Measurements from ENCODE around the gene KLHL22.

DNA sequence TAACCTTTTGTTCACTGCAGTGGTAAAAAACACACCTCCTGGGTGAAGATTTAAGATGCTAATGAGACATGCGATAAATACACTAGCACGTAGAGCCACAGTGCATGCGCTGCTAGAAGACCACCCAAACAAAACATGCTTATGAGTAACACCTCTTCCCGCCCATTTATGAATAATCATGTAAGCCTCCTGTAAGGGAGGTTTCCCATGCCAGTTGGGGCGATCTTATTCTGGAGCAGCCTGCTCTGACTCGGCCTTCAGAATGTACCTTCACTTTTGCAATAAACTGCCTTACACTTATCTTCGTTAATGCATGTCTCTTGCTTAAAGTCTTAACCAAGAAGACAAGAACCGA is 39.9 kb downstream of the KLHL22 start:
- TF ChIP-seq POLR2A (IDR thresholded peaks at IDR 0.05; ENCODE audit: low read depth, low read length) (no peak), POLR2AphosphoS5 (IDR thresholded peaks at IDR 0.05; ENCODE audit: low read depth, low read length) (no peak)

All from GM12892 (cell line).